HG03039 (cell line): ENCODE results near the gene MRPS7.
A peak's percentile ranks its signal among the peaks of the same experiment; 100 is the strongest.

Source experiments
- ATAC-seq: cut with Tn5 transposase; IDR thresholded peaks from one replicate; pipeline ENCODE4 v1.9.1; 2021; ENCODE audit warnings: mild to moderate bottlenecking, moderate library complexity; ENCODE audit not compliant: unreplicated experiment

The MRPS7 gene

DNA sequence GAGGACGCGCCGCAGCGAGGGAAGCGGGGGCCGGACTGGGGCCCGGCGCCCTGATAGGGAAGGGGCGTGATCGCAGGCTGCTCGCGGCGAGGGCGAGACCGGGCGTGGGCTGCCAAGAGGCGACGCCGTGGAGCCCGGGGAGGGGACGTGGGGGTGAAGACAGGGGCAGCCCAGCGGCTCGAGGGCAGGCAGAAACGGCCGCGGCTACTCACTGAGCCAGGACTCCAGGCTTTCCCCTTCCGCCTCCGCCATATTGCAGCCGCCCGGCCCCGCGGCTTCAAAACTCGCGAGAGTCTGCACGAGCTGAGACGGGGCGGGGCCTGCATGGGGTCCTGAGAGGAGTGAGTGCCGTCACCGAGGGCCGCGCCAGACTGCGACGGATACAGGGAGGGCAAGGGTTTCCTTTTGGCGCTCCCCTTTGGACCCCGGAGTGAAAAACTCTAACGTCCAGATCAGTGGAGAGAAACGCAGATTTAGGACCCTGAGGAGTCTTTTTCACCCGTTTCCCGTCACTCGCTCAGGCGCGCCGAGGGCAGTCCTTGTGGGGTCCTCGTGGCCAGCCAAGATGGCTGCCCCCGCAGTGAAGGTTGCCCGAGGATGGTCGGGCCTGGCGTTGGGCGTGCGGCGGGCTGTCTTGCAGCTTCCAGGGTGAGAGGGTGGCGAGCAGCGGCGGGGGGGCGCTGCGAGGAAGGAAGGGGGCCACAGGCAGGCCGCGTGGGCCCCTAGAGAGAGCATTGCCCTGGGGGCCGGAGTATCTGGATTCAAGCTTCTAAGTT lies at the start of gene MRPS7, which contains the start of gene GGA3:
TSS of gene MRPS7 (plus strand) at position 544 of the 776 bp plus-strand sequence. CDS start at position 566, 22 bp downstream.
TSS of gene GGA3 (minus strand) at position 271 of the 776 bp plus-strand sequence. CDS start at position 252, 19 bp downstream.
- peak; percentile 84 for ATAC-seq

DNA sequence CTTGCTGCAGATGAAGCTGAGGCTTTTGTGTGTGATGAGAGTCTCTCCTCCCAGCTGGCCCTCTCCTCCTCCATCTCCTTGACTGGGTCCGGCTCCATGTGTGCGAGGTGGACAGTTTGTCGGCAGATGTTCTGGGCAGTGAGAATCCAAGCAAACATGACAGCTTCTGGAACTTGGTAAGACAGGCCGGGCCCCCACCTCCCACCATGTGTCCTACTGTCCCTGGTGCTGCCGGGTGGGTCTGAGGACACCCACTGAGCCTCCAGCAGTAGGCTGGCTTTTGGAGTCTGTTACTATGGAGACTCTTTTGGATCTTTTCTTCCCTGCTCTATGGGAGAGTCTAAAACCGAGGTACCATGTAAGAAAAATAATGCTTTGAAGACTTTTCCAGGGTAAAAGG lies 43.5 kb upstream of the MRPS7 start:
- no peak for ATAC-seq

DNA sequence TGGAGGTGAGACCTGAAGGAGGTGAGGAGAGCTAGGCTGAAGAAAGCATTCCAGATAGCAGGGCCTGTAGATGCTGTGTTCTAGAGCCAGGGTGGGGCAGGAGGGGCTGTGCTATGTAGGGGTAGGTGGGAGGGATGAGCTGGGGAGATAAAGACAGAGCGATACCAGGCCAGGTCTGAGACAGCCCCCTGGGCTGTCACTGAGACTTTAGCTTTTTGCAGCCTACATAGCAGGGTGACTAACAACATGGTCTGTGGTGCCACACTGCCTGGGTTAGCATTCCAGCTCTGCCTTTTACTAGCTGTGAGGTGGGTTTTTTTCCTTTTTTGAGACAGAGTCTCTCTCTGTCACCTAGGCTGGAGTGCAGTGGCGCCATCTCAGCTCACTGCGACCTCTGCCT lies 41.9 kb upstream of the MRPS7 start:
- ATAC-seq: no peak

DNA sequence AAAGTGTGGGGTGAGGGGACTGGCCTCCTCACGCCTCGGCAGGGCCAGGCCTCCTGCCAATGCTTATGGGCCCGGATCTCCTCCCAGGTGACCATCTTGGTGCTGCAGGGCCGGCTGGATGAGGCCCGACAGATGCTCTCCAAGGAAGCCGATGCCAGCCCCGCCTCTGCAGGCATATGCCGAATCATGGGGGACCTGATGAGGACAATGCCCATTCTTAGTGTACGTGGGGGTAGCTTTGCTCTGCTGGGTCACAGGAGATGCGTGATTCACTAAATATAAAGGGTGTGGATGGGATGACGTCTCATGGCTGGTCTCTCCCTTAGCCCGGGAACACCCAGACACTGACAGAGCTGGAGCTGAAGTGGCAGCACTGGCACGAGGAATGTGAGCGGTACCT lies 36.7 kb upstream of the MRPS7 start:
- ATAC-seq: no peak

DNA sequence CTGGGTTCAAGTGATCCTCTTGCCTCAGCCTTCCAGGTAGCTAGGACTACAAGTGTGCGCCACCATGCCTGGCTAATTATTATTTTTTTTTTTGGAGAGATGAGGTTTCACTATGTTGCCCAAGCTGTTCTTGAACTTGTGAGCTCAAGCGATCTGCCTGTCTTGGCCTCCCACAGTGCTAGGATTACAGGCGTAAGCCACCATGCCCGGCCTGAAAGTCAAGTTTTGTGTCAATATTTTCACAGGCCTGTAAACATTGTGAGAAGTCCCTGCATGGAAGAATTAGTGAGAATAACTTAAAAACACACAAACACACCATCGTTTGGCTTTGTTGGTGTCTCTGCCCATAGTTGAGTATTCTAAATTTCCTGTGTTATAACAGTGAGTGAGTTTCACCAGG lies 34.0 kb upstream of the MRPS7 start:
- no peak for ATAC-seq

DNA sequence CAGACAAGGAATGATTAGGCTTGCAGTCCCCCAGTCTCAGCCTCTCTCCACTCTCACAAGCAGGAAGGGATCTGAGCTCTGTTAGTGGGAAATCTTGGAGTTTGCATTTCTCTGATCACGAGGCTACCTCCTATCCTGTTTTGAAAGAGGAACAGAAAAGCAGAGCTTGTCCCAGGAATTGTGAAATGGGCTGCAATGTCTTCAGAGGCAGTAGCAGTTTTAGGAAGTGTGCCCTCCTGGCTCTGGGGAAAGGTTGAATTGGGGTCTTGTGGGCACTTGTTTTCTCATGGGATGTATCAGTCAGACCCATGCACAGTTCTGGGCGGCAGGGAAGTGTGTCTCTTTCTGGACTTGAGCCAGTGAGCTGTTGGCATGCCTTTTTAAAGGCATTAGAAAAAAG lies 33.4 kb upstream of the MRPS7 start:
- no peak for ATAC-seq

DNA sequence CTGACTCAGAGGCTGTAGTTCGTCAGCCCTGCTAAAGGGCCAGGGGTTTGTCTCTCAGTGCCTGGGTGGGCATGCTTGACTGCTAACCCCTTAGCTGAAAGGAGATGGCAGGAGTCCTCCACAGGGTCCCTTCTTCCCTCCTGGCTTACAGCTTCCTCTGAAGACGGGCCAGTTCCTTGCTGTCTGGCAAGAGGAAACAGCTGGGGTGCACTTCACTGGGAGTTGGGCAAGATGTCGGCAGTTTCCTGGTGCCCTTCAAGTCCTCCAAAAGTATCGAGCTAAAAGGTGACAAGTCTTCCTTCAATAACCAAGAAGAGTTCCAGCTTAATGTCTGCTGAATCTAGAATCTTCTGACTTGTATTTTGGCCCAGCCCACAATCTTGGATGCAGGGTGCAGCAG lies 32.8 kb upstream of the MRPS7 start:
- ATAC-seq: no peak

DNA sequence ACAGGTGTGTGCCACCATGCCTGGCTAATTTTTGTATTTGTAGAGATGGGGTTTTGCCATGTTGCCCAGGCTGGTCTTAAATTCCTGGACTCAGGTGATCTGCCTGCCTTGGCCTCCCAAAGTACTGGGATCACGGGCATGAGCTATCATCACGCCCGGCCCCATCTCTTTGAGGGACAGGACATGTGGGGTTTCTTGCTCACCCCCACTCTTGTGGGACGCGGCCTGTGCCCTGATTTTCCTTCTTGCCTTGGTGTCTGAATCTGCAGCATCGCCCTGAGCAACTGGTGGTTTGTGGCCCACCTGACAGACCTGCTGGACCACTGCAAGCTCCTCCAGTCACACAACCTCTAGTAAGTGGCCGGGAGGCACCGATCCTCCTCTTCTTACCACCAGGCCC lies 30.6 kb upstream of the MRPS7 start:
- ATAC-seq: no peak

DNA sequence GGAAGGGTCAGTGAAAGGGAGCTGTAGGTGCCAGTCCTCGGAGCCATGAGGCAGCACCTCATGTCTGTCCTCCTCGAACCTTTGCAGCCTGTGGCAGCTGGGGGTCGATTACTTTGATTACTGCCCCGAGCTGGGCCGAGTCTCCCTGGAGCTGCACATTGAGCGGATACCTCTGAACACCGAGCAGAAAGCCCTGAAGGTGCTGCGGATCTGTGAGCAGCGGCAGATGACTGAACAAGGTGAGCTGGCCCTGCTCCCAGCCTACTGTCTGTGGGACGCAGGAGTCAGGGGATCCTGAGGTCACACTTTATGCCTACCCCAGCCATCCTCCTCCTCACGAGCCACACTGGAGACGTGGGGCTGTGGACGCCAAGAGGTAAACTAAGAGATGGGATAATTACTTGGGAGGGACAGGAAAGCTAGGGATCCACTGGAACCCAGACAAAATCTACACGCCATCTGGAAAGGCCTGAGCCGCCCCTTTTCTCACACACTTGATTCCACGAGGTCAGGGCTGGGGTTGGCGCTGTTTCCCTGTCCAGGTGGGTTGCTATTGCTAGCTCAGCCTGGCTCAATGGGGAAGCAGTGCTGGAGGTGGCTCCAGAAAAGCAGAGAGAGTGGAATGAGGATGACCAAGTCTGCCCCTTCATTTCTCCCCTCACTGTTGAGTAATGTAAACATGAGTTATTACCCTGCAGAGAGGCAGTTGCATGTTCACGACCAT lies 29.8 kb upstream of the MRPS7 start:
- no peak for ATAC-seq

DNA sequence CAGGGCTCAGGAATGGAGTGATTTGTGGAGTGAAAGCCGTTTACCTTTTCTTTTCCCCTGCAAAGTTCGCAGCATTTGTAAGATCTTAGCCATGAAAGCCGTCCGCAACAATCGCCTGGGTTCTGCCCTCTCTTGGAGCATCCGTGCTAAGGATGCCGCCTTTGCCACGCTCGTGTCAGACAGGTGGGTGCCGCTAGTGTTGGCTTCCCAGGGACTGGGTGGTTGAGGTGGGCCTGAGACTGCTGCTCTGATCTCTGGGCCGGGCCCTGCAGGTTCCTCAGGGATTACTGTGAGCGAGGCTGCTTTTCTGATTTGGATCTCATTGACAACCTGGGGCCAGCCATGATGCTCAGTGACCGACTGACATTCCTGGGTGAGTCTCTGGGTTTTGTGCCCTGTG lies 28.9 kb upstream of the MRPS7 start:
- ATAC-seq: no peak

DNA sequence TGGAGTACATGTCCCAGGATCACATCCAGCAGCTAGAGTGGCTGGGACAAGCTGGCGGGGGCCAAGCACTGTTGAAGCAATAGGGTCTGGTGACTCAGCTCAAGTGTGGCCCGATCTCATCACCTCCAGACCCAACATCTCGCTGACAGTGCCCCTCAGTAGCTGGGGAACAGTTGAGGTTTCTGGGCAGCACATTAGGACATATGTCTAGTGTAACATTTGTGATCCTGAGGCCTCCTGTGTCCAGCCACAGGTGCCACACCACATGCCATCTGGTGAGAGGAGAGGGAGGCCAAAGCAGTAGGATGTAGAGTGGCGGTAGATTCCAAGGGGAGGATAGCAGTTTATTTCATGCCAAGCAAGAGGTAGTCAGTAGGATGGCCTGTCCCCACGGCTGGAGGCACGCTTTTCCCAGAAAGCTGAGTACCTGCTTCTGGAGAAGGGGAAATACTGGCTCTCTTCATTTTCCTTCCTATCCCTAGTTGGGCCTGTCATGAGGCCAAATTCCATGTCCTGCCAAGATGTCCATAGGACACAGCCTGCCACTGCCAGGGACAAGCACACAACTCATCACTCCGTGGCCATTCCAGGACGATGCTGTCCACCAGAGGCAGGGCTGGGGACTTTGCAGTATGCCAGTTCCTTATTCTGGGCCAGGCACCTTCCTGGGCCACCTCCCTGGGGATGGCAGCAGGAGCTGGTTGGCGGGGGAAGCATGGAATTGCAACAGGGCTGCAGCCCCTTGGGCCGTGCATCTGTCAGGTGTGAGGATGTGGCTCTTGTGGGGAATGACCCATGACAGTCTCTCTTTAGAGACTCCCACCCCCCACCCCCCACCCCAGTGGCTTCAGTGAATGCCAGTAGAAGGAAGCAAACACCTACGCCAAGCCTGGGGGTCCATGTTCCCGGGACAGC lies 24.3 kb upstream of the MRPS7 start:
- ATAC-seq: no peak

DNA sequence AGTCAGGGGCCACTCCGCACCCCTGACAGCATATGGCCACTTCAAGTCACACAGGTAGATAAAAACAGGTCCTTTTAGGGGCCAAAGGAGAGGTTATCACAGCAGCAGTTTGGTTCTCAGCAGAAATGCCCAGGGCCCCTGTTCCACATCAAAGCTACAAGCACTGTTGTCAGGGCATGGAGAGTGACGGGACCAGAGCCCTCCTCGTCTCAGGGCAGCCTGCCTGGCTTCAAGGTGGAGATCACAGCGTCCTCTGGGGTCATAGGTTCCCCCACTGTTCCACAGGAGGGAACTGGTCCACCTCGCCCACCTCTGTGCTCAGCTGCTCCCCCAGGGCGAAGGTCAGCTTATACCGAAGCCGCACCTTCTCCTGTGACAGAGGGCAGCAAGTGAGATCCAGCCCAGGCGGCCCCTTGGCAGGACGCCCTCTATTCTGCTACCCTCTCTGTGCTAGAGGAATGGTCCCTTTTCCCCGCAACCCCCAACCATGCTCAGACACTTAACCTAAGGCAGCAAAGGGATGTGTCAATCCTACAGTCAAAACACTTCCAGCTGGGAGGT lies 23.6 kb upstream of the MRPS7 start:
- ATAC-seq: no peak

DNA sequence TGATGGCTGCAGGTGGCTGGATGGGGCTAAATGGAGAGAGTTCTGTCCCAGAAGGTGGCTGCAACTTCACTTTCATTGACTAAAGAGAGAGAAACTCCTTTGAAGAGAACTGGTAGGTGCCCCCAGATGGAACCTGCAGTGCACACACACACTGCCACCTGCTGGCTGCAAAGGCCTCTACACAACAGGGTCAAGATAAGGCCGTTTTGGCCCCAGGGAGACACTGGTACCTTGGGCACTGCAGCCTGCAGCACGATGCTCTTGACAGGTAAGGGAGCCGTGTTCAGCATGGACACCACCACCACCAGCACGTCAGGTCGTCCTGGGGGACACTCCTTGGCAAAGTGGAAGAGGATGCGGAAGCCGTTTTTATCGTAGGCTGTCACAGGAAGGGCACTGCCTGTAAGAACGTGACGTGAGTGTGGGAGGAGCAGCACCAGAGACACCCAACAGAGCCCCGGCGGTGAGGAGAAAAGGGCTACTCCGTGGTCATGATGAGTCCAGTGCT lies 22.9 kb upstream of the MRPS7 start:
- no peak for ATAC-seq

DNA sequence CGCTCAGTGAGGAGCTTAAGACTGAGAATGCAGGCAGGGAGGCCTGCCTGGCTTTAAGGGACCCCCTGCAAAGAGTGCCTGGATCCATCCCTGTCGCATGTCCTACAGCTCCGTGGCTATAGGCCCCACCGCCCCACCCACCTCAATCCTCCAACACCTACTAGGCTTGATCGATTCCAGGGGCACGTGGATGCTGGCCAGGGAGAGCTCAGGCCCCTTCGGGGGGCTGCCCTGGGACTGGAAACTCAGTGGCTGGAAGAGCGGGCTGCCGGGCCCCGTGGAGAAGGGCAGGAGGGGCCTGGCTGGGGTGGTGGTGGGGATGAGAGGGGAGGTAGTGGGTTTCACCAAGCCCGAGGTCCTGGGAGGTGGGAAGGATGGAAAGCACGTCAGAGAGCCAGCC lies 22.5 kb upstream of the MRPS7 start:
- no peak for ATAC-seq

DNA sequence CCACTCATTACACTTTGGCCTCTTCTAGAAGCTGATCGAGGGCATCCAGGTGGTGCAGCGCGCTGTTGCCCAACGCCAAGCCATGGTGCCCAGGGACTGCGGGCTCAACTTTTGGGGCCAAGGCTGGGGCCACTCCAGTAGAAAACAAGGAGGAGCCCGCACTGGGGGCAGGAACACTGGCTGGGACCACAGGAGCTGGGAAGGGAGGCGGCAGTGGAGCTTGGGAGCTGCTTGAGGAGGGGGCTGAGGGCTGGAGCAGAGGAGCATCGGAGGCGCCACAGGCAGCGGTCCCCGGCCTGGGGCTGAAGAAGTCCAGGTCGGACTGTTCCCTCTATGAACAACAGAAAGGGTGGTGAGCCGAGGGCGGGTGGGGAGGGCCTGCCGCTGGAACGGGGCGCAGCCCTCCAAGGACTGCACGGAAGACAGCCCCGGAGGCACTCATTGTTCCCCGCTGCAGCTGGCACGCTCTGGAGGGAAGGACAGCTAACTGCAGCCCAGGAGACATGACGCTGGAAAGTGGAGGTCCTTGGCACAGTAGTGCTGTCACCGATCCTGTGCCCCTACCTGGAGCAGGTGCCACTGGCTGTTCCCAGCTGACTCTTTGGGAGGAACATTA lies 21.8 kb upstream of the MRPS7 start:
- no peak for ATAC-seq

DNA sequence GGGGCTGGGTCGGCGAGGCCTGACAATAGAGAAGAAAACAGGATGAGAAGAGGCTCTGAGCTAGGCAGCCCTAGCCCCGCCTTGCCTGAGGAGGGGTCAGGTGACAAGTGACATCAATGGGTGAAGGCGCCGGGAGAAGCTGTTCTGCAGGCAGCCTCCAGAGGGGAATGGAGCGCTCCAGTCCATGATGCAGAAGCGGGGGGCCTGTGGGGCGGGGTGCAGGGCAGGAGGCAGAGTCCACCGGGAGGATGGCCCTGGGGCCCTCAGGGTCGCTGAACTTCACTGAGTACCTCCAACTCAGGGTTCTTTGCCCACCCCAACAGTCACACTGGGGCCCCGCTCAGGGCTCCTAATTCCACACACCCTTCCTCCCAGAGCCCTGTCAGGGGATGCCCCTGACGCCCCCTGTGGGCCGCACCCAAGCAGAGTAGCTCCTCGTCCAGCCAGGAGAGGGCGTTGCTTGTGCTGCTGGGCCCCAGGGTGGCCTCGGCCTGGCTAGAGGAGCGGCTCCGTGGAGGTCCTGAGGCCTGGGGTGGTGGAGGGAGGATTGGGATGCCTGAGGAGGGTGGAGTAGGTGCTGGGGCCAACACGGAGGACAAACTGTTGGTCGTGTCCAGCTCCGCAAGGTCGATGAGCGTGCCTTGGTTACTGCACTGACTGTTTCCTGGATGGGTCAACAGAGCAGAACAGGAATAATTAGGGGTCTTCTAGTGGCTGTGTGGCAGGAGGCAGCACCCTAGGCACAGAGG lies 21.1 kb upstream of the MRPS7 start:
- no peak for ATAC-seq

DNA sequence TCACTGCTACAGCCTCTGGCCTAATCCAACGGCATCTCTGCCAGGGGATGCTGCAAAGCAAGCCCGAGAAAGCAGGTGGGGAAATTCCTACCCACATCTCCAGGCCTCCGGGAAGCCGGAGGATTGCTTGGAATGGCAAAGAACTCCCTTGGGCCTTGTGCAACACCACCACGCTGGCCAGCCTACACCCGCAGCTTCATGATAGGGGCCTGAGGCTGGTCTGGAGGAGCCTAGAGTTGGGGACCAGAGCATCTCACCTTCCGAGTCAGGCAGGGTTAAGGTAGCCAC lies 20.6 kb upstream of the MRPS7 start:
- ATAC-seq: no peak

DNA sequence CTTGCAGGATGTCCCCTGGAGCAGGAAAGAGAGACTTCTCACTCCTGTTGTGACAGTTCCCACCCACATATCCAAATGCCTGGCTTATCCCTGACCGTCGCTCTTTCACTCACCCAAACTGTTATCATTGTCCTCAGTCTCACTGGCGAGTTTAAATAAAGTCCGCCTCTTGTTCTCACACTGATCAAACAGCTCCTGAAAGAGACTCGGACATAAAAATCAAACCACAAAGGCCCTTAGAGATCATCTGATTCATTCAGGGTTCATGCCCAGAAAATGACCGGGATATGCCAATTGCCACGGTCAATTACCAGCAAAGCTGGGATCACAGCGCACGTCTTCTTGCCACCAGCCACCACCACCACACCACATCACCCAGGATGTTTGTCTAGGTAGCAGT lies 20.2 kb upstream of the MRPS7 start:
- ATAC-seq: no peak

DNA sequence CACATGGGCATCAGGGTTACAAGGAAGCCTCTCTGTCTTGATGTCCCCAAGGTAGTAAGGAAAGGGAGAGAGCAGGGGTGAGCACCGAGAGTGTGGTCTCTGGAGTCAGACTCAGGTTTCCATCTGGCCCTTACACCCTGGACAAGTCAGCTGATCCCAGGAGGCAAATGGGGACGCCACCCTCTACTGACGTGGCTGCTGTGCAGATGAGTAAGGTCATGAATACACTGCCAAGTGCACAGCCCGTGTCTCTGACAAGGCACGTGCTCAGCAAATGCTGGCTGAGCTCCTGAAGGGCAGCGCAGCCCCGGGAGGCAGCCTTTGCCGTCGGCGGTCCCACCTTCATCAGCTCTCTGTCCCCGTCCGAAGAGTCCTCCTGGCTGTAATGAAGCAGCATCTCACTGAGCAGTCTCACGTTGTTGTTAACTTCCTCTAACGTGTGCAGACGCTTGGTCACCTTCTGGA lies 19.7 kb upstream of the MRPS7 start:
- no peak for ATAC-seq
